Left ventricle myocardium inferior (tissue), 1 donor: ENCODE results near the gene MACROD2. TPM values are rescaled to one million over a fixed set of nuclear protein-coding genes. Genes with fewer than 3 reads are reported as not detected.

Experiments
- DNase-seq: peaks from one replicate; pipeline ENCODE4 v3.0.0-alpha.2; 2020
- H3K27ac ChIP-seq: fragments of 200-600 bp; replicated peaks from 2 replicates; pipeline ENCODE4 v1.8.0; 2021
- H3K27me3 ChIP-seq: fragments of 200-600 bp; 2 replicates; pipeline ENCODE4 v1.8.0; 2021; ENCODE audit warnings: low read depth
- H3K36me3 ChIP-seq: fragments of 200-600 bp; 2 replicates; pipeline ENCODE4 v1.8.0; 2021
- H3K4me1 ChIP-seq: fragments of 200-600 bp; 2 replicates; pipeline ENCODE4 v1.8.0; 2021
- H3K4me3 ChIP-seq: fragments of 200-600 bp; 2 replicates; pipeline ENCODE4 v1.8.0; 2021; ENCODE audit warnings: mild to moderate bottlenecking, moderate library complexity
- H3K9me3 ChIP-seq: fragments of 200-600 bp; replicated peaks from 2 replicates; pipeline ENCODE4 v1.8.0; 2021
- CTCF ChIP-seq: fragments of 200-600 bp; IDR thresholded peaks from 2 replicates; pipeline ENCODE4 v1.8.0; 2021; ENCODE audit warnings: antibody characterized with exemption, mild to moderate bottlenecking, borderline replicate concordance
- intact Hi-C: fragments of 100-400 bp; cut with micrococcal nuclease; formaldehyde crosslinking; loops from one replicate; pipeline ENCODE4 v1.11.0; 2022
- total RNA-seq: library from RNA; stranded (reverse); fragmentation: NEBNext Ultra II Directional; extraction: Animal tissue kit (Norgen Biotek cat#: 25700); gene quantifications from one replicate; pipeline ENCODE4 v1.2.1, GENCODE V29; 2021
- donor health status: DM: no; HTN: yes; CAD: no; lungs with severe emphysema.

MACROD2 gene
- total RNA-seq, 1 donor from 2014 or later = 3.6 TPM

GRCh38 chr20:14333721-14334120, 338.4 kb downstream of the MACROD2 start:
- no peak overlapping the region for H3K27ac ChIP-seq
- no peak for DNase-seq
- no peaks in the 10 kb centered on the region for H3K4me1 ChIP-seq
- no peaks in the 10 kb centered on the region for H3K36me3 ChIP-seq
- H3K9me3 ChIP-seq = no peaks in the 10 kb centered on the region
- intact Hi-C loops = no loop called here
- no peak for TF ChIP-seq CTCF
- H3K4me3 ChIP-seq = no peak overlapping the region
- no peaks in the 10 kb centered on the region for H3K27me3 ChIP-seq

- H3K4me3 ChIP-seq = no peak overlapping the region
- intact Hi-C loops = no loop called here
- no peak for DNase-seq
- peak; percentile 16 for TF ChIP-seq CTCF
- H3K36me3 ChIP-seq = no peaks in the 10 kb centered on the region
- no peaks in the 10 kb centered on the region for H3K27me3 ChIP-seq
- no peak overlapping the region for H3K27ac ChIP-seq
- H3K4me1 ChIP-seq = no peaks in the 10 kb centered on the region
- no peaks in the 10 kb centered on the region for H3K9me3 ChIP-seq
Observed at GRCh38 chr20:14334306-14334930, 339.1 kb downstream of the MACROD2 start.

GRCh38 chr20:14335052-14335451, 339.7 kb downstream of the MACROD2 start:
- Histone ChIP-seq H3K4me3 (no peak overlapping the region), H3K27ac (no peak overlapping the region)
- intact Hi-C loops = no loop called here

GRCh38 chr20:14336686-14337085, 341.4 kb downstream of the MACROD2 start:
- Histone ChIP-seq H3K4me3 (peak overlapping the region; percentile 62), H3K27ac (no peak overlapping the region), H3K9me3 (no peaks in the 10 kb centered on the region), H3K4me1 (no peaks in the 10 kb centered on the region), H3K36me3 (no peaks in the 10 kb centered on the region), H3K27me3 (no peaks in the 10 kb centered on the region)
- TF ChIP-seq CTCF = no peak
- intact Hi-C loops = no loop called here
- no peak for DNase-seq

More at GRCh38 chr20:14335052-14335451, 339.7 kb downstream of the MACROD2 start:
- DNase-seq = no peak
- no peaks in the 10 kb centered on the region for H3K9me3 ChIP-seq
- H3K27me3 ChIP-seq = no peaks in the 10 kb centered on the region
- no peak for TF ChIP-seq CTCF
- H3K36me3 ChIP-seq = no peaks in the 10 kb centered on the region
- no peaks in the 10 kb centered on the region for H3K4me1 ChIP-seq

GRCh38 chr20:14337400-14338171, 342.3 kb downstream of the MACROD2 start, which contains the start of gene FLRT3:
FLRT3 (minus strand) TSS chr20:14337612; CDS start chr20:14327506, 10,106 bp downstream.
- H3K36me3 ChIP-seq = no peaks in the 10 kb centered on the region
- no peaks in the 10 kb centered on the region for H3K9me3 ChIP-seq
- H3K4me1 ChIP-seq = no peaks in the 10 kb centered on the region
- intact Hi-C loops = no loop called here
- peak; percentile 36 for DNase-seq
- TF ChIP-seq CTCF = peak; percentile 68
- H3K27ac ChIP-seq = peak within 1 kb of the TSS; percentile 22
- peak within 1 kb of the TSS; percentile 62 for H3K4me3 ChIP-seq
- no peaks in the 10 kb centered on the region for H3K27me3 ChIP-seq
